Stimulated activated CD4-positive, alpha-beta T cell treated with anti-CD3 and anti-CD28 coated beads, Interleukin-1b, Interleukin-23, amount 100 ng/mL, for 24 hours (primary cell): ENCODE data around the gene NEIL3.
"Not testable (repeated sequence)": the region's sequence is repeated elsewhere in the genome, so short reads cannot be mapped to it uniquely, and the experiment has no call there.

Experiments used
- DNase-seq, 4 experiments: peaks; one replicate each; pipeline ENCODE4 v3.0.0-alpha.2; 2020; ENCODE audit warnings: low read depth in 4 of 4, low spot score in 1 of 4

Gene NEIL3

DNA sequence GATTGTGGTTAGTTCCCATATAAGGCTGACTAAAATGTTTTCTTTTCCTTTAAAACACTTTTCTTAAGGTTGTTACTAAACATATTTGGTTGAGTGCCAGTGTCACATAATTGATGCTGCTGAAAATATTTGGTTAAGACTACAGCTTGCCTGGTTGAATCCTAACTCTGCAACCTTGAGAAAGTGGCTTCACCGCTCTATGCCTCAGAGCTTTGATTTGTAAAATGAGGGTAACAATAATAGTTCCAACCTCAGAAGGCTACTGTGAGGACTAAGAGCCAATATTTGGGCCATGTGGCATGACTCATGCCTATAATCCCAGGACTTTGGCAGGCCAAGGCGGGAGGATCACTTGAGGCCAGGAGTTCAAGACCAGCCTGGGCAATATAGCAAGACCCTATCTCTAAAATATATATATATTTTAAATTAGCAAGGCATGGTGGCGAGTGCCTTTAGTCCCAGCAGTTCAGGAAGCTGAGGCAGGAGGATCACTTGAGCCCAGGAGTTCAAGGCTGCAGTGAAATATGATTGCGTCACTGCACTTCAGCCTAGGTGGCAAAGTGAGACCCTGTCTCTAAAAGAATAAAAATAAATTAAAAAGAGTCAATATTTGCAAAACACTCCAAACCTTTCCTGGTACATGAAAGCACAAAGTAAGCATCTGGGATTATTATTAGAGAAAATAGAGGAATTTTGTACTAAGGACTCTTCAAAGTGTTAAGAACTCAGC is 7.1 kb upstream of the NEIL3 start:
- no peak for DNase-seq

DNA sequence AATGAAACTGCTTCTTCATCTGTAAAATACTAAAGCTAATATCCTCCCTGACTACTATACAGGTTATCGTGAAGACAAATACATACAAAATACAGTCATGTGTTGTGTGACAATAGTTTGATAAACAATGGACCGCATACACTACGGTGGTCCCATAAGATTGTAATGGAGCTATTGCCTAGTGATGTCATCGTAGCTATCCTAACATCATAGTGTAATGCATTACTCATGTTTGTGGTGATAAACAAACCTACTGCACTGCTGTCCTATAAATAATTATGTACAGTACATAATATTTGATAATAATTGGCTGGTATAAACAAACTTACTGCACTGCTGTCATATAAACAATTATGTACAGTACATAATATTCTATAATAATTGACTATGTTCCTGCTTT is 5.6 kb upstream of the NEIL3 start:
- no peak for DNase-seq

DNA sequence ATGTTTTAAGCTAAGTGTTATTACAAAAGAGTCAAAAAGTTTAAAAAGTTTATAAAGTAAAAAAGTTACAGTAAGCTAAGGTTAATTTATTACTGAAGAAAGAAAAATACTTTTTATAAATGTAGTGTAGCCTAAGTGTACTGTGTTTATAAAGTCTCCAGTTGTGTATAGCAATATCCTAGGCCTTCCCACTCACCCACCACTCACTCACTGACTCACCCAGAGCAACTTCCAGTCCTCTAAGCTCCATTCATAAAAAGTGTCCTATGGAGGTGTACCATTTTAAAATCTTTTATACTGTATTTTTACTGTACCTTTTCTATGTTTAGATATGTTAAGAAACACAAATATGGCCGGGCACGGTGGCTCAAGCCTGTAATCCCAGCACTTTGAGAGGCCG is 4.8 kb upstream of the NEIL3 start:
- not testable (repeated sequence) for DNase-seq

DNA sequence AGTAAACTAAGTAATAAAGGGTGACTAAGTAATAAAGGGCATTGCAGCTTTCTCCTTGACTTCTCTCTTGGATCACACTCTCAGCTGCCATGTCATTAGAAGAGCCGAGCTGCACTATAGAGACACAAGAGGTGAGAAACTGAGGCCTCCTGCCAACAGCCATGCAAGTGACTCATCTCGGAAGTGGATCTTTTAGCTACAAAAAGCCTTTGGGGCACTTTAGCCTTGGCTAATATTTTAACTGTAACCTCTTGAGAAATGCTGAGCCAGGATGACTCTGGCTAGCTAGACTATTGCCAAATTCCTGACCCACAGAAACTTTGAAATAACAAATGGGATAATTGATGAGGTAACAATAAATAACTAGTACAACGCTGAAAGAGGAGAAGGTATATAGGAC is 1.5 kb upstream of the NEIL3 start:
- DNase-seq, result no peak

DNA sequence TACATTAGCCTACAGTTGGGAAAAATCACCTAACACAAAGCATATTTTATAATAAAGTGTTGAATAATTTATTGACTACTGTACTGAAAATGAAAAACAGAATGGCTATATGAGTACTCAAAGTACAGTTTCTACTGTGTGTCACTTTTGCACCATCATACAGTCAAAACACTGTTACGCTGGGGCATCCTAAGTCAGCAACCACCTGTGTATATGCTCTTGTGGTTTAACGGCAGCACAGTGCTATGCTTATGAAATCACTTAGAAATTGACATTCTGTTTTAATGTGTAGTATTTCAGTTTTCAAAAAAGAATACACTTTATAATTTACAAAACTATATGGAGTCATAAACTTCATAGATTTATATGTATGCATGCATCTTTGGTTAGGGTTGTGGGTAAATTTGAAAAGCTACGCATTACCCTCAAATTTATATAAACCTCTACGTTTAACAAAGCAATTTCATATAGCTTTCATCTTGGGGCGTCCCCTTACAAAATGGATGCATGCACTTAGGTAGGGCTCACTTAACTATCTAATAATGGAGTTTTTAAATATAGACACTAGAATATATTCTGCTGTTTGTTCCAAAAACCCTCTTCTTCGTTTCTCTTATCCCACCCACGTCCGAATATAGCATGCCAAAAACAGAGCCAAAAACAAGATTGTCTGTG is 690 bp upstream of the NEIL3 start:
- DNase-seq, result no peak

DNA sequence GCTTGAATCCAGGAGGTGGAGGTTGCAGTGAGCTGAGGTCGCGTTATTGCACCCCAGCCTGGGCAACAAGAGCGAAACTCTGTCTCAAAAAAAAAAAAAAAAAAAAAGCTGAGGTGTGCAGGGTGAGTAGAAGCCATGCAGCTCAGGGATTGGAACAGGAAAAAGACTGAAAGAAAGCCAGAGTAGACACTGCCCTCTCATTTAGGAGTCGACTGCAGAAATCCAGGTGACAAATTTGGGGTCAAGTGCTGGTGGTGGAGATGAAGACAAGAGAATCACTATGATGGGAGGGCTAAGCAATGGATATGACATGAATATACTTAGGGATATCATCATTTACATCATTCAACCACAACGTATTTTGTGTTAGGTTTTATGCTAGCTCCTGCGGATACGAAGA is 1.9 kb downstream of the NEIL3 start:
- no peak for DNase-seq

DNA sequence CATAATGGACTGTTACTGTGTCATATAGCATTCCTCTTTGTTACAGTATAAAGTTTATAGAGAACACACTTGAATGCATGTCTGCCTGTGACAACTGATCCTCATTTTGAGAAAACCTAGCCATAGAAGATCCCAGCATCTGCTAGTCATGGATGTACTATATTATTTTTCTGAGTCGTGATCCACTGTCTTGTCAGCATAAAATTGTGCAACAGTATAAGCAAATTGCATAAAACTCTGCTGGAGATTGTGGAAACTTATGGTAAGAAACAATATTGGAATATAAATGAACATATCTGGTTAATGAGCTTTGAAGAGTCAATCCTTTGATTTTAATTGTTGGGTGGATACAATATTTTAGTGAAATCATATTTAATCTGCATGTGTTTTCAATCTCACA is 3.6 kb downstream of the NEIL3 start:
- no peak for DNase-seq

DNA sequence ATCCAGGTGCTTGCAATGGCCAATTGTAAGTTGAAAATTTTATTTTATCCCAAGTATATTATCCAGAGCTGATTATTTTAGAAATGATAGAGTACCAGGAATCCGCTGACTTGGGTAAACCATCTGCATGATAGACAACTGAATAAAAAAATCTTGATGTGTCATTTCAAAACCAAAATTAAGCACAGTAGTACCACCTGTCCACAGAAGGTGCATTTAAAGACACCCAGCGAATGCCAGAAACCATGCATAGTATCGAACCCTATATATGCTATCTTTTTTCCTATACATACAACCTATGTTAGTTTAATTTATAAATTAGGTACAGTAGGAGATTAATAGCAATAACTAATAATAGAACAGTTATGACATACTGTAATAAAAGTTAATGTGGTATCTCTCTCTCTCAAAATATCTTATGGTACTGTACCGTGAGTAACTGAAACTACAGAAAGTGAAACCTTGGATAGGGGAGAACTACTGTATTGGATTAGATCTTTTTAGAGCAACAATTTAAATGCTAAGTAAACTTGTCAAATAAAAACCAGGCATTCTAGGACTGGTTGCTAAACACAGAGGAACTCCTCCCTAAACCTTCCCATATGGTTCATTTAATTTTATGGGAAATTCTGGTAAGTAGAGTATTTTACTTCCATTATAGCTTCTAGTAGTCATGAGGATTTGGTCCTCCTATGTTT is 6.2 kb downstream of the NEIL3 start:
- DNase-seq, result no peak

DNA sequence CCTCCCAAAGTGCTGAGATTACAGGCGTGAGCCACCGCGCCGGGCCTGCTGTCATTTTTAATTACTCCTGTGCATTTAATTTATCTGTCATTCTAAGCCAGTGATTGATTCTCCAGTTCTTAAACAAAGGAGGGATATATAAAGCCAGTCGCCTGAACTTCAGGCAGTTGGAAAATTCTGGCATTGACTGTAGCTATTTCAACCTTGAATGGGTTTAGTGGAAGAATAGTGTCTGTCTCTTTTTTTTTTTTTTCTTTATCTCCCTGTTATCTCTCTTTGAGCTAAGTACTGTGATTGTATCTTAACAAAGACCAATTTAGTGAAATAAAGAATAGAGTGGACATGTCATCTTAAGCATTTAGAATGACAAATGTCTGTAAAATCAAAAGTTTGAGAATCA is 11.0 kb downstream of the NEIL3 start:
- DNase-seq, result no peak

DNA sequence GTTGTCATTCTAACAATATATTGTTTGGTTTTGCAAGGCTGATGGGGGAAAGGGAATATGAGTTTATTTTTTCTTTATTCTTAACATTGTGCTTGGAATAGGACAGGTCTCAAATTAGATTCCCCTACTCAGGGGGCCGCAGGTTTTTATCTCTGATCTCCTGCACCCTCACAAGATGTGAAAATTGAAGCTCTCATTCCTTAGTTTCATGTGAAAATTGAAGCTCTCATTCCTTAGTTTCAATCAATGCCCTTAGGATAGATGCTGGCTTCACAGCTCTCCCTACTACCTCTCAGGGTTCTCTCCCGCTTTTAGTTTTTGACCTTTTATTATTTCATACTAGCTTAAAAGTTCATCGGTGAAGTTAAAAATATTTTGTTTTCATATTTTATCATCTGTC is 12.0 kb downstream of the NEIL3 start:
- no peak for DNase-seq

DNA sequence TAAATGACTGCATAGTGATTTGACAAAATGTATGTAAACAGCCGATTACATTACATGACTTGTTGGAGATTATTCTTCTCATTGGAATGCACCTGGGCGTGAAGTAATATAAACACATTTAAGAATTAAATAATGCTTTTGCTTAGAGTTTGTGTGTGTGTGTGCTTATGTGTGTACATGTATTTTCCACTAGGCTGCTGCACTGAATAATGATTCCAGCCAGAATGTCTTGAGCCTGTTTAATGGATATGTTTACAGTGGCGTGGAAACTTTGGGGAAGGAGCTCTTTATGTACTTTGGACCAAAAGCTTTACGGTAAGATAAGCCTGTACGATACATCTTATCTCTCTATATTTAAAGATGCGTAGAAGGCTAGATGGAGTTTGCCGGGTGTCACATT is 12.6 kb downstream of the NEIL3 start:
- no peak for DNase-seq

DNA sequence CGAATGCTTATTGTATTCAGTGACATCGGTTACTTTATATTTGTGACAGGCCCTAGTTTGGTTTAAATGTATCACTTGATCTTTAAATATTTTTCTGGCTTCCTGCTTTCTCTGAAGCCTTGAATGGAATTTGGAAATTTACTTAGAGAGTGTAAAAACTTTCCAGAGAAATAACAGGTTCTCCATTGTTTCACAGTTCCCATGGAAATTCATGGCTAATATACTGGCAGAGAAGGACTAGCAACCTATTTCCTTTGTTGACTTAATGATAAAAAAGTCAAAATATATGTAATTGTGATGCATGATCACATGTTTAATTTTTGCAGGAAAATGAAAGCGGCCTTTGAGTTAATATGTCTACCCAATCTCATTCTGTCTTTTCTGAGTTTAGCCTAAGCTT is 13.2 kb downstream of the NEIL3 start:
- DNase-seq, result no peak

DNA sequence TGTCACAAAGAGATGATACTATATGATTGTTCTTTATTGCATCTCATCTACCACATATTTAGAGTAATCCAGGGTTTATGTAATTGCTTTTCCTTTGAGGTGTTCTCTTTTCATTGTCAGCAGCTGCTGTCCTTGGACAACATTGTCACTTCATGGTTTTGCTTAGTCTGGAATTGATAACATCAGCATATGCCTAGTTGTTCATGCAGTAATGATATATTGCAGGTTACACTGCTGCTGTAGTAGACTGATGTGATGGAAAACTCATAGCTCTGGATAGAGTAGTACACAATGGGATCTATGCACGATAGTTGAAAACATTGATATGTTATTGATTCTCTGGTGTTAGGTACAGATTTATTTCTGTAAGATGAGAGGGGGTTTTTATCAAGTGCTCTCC is 13.7 kb downstream of the NEIL3 start:
- DNase-seq, result no peak

DNA sequence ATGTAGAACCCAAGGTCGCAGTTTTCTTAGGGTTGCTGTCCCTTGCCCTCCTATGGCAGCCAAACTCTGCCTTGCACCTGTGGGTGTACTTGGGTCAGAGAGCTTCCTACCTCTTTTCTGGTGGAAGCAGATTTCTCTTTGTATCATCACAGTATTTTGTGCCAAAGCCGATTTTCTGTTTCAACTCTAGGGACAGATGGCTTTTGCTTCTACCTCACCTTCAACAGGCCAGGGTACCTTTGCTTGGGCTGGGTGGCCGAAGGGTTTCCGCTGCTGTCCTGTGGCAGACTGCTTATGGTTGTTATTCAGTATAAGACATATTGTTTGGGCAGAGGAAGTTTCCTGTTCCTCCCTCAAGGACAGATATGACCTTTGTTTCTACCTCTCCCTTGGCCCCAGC is 22.4 kb downstream of the NEIL3 start:
- DNase-seq, result no peak

DNA sequence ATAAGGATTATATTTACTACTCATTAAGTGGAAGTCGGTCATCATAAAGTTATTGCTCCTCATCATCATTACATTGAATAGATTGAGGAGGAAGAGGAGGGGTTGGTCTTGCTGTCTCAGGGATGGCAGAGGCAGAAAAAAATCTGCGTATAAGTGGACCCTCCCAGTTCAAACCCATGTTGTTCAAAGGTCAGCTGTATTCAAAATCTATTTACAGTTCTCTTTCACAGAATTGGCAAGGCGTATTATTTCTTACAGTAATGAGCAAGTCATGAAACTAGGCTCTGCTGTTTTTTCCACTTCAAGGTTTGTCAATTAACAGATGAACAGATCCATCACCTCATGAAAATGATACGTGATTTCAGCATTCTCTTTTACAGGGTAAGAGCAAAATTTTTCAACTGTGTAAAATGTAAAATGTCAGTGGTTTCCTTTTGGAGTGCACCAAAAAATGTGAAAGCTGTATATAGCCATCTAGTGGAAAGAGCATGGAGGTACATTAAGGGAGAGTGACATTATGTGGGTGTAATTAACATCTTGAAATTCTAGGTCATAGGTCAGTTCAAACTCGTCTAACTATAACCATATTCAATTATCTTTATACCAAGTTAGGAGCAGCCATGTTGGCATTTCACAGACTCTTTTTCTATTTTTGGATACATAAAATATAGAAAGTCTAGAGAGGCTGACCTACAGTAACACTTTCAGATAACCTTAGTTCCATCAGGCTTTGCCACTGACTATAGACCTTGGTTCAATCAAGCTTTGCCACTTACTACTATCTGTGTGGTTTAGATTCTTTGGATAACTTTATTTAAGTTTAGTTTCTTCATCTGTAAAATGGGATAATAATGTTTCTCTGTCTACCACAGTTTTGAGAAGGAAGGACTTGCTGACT is 30.1 kb downstream of the NEIL3 start:
- no peak for DNase-seq

DNA sequence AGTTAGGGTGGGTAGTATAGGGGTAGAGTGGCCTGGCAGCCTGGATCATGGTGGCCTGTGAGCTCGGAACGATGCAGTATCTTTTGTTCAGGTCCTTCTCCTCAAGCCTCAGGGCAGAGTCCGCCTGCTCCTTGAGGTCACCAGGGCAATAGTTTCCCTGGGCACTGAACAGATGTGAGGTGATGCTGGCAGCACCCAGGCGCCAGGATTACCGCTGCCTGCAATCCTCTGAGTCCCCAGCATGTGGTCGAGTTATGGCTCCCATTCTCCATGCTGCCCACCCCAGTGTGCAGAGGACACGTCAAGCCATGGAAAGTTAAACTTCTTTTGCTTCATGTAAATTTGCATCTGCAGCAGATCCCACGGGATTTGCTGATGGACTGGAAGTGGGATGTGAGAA is 38.7 kb downstream of the NEIL3 start:
- DNase-seq, result no peak

DNA sequence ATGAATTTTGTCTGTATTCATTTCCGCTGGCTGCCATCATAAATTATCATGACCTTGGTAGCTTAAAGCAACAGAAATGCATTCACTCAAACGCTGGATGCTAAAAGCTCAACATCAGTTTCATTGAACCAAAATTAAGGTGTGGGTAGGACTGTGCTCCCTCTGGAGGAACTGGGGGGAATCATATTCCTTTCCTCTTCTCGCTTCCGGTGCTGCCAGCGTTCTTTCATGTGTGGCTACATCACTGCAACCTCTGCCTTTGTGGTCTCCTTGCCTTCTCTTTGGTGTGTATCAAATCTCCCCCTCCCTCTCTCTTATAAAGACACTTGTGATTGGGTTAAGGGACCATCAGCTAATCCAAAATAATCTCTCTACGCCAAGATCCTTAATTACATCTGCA is 39.5 kb downstream of the NEIL3 start:
- no peak for DNase-seq

DNA sequence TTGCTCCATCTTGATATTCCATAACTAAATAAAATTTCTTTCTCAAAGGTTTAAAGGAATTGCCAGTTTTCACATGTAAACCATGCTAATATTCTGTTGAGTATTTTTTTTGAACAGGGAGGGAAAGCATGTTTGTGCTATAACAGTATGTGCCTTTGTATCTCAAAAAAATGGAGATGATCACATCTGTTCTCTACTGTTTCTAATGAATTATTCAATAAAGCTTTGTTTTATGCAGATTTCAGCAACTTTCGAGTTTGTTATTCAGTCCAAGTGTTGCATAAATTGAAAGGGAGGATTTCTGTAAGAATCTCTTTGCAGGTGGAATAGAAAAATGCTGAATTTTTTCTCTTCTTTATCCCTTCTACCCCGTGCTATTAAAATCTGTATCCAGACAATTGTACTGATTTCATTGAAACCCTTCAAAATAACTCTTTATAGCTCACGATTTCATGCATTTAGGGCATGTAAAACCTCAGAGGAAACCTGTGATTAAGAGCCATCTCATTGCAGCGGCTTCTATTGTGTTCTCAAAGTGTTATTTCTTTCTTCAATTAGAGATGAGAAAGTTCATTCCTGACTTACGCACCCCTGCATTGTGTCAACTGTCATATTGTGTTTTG is 42.1 kb downstream of the NEIL3 start:
- DNase-seq, result no peak

DNA sequence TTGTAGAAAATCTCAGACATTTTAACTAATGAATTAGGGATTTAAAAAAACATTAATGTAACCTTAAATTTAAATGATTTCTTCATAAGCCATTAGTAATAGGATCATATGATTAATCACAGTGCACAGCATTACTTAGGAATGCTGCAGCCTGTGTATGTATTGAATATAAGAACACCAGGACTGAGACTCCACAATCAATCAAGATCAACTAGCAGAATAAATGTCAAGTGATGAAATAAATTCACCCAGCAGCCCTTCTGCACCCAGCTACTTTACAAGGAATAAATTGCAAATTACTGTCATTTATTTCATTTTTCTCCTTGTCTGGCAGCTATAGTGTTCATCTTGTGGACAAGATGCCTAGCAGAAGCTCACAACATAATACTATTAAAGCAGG is 46.5 kb downstream of the NEIL3 start:
- DNase-seq, result no peak

DNA sequence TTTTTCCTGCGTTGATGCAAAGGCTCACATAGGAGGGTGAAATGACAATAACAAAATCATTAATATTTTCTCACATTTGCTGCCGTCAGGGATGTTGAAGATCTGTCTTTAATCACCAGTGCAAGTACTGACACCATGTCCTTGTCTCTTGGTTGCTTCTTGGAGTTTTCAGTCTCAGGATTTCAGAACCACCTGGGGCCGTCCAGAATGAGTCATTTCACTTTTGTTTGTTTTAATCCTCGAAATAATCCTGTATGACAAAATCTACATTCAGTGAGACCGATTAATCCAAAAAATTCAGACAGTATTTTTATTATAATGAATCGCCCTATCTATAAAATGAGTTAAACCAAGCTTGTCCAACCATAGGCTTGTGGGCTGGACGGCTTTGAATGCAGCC is 47.2 kb downstream of the NEIL3 start:
- no peak for DNase-seq

DNA sequence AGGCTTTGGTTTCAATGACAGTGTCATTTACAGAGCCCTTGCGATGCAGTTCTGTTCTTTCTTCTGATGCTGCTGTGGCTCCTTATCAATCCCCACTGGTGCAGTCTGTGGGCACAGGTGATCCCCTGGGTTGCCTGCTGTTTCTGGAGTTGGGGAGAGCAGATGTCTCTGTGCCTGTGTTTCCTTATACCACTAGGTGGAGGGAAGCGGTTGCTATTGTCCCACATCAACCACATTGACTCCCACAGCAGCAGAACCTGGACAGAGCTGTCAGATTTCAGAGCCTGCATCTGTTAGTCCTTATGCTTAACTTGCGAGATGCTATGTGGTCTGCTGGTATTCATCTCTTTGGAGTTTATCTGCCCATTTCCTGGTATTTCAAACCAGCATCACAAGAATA is 57.7 kb downstream of the NEIL3 start:
- DNase-seq, result no peak
